Esophagus squamous epithelium (tissue), 5 donors: ENCODE measurements around the gene CNST. TPM values are rescaled to one million over a fixed set of nuclear protein-coding genes. Genes with fewer than 3 reads are reported as not detected.
"Not testable (repeated sequence)": the region's sequence is repeated elsewhere in the genome, so short reads cannot be mapped to it uniquely, and the experiment has no call there.

Experiments used
- DNase-seq: peaks from one replicate; lab custom pipeline; 2025; lab: John Stamatoyannopoulos, UW
- H3K27ac ChIP-seq, 4 donors: fragments of 200-600 bp; sonication (generic); one replicate each; pipeline ENCODE4 v1.5.1; 2016 to 2019; ENCODE audit warnings: mild to moderate bottlenecking in 1 of 4
- H3K27me3 ChIP-seq, 4 donors: fragments of 200-600 bp; sonication (generic); 1 replicate in 3 of 4; 2 replicates in 1 of 4; pipeline versions ENCODE4 v1.5.1 to v1.6.0; 2017 to 2021; ENCODE audit warnings: antibody characterized with exemption in 1 of 4
- H3K36me3 ChIP-seq, 3 donors: fragments of 200-600 bp; sonication (generic); one replicate each; pipeline ENCODE4 v1.5.1; 2016 to 2019
- H3K4me1 ChIP-seq, 3 donors: fragments of 200-600 bp; sonication (generic); one replicate each; pipeline ENCODE4 v1.5.1; 2017 to 2019
- H3K4me3 ChIP-seq, 4 donors: fragments of 200-600 bp; sonication (generic); 1 replicate in 3 of 4; 2 replicates in 1 of 4; pipeline ENCODE4 v1.5.1; 2016 to 2019; ENCODE audit warnings: mild to moderate bottlenecking in 2 of 4, moderate library complexity in 1 of 4
- H3K9me3 ChIP-seq, 3 donors: fragments of 200-600 bp; sonication (generic); one replicate each; pipeline ENCODE4 v1.5.1; 2016 to 2019
- POLR2A ChIP-seq, 4 donors: fragments of 450-650 bp; IDR thresholded peaks; one replicate each; pipeline ENCODE4 v1.6.1; 2017; ENCODE audit warnings: antibody characterized with exemption in 4 of 4, mild to moderate bottlenecking in 4 of 4, moderate library complexity in 3 of 4
- WGBS, 2 donors: methylation state at CpG; one replicate each; pipeline ENCODE4 v1.1.5; 2018; 5-methylcytosine and 5-hydroxymethylcytosine counted together
- intact Hi-C: fragments of 100-400 bp; cut with DNase I; formaldehyde crosslinking; loops from one replicate; pipeline ENCODE4 v1.15.0; 2022
- total RNA-seq, 4 donors: library from RNA; depleted of rRNA; stranded (reverse); fragments of >200 nt; gene quantifications; one replicate each; pipeline ENCODE4 v1.1.0, GENCODE V29; 2016
- TF ChIP-seq, protein P1 (sequence below), 6 experiments: fragments of 450-650 bp in 4 of 6; fragments of 200-600 bp in 2 of 6; sonication (generic) in 2 of 6; IDR thresholded peaks; one replicate each; pipeline ENCODE4 v1.5.1; 2016 to 2019; ENCODE audit warnings: antibody characterized with exemption in 6 of 6, mild to moderate bottlenecking in 4 of 6, moderate library complexity in 4 of 6
- donor health status: DM: yes; HTN: yes; CAD: no.

The CNST gene
- total RNA-seq, 4 donors from 2014 or later, result 7.5 to 31.5 (median 12.4) TPM

DNA sequence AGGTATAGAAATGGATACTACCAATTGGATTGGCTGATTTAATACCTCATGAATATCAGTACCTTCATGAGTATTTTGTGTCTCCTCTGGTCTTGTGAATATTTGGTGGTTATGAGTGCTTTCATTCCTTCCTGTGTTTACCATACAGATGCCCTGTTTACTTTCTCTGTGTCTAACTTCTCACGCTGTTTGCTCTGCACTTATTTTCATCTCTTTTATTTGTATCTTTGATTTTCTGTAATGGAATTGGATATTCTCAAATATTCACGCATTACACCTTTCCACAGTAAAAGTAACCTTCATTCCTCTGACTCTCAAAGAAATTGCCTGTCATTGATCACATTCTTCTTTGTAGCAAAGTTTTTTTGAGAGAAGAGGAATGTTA lies 16.8 kb downstream of the CNST start:
- WGBS, 2 donors, result 76 to 80% methylated on average over 2 of the region's 2 CpGs

DNA sequence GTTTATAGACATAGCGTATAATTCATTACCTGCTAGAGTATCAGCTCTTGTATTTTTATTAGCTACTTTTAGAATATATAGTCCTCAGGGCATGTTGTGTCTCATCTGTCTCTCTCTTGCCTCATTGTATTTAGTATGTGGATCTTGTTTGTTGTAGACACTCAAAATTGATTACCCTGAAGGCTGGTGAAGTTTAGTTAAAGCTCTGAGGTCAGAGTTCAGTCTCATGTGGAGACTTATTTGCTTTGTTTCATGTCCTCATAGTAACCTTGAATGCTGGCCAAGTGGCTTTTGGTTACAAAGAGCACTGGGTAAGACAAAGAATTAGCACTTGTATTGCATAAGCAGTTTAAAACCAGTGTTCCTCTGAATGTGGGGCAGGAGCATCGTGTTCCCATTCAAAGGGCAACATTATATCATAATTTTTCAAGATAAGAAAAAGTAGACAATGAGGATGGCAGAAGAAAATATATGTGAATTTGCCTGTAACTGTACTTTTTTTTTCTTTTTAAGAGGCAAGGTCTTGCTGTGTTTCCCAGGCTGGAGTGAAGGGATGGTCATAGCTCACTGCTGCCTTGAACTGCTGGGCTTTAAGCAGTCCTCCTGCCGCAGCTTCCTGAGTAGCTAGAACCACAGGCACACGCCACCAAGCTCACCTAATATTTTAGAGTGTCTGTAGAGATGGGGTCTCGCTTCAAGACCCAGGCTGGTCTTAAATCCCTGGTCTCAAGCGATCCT lies 17.4 kb downstream of the CNST start:
- Histone ChIP-seq H3K4me3 (no peak overlapping the region), H3K27ac (peak overlapping the region in 3 of 4 donors; percentile 77 to 82 (median 79)), H3K9me3 (no peaks in the 10 kb centered on the region), H3K36me3 (no peaks in the 10 kb centered on the region), H3K27me3 (no peaks in the 10 kb centered on the region), H3K4me1 (peaks cover 3 to 86% (median 40%) of the 10 kb centered on the region in 3 donors)
- no peak for DNase-seq
- no peak for TF ChIP-seq POLR2A (IDR thresholded peaks at IDR 0.05)
- TF ChIP-seq, protein P1, sequence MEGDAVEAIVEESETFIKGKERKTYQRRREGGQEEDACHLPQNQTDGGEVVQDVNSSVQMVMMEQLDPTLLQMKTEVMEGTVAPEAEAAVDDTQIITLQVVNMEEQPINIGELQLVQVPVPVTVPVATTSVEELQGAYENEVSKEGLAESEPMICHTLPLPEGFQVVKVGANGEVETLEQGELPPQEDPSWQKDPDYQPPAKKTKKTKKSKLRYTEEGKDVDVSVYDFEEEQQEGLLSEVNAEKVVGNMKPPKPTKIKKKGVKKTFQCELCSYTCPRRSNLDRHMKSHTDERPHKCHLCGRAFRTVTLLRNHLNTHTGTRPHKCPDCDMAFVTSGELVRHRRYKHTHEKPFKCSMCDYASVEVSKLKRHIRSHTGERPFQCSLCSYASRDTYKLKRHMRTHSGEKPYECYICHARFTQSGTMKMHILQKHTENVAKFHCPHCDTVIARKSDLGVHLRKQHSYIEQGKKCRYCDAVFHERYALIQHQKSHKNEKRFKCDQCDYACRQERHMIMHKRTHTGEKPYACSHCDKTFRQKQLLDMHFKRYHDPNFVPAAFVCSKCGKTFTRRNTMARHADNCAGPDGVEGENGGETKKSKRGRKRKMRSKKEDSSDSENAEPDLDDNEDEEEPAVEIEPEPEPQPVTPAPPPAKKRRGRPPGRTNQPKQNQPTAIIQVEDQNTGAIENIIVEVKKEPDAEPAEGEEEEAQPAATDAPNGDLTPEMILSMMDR (IDR thresholded peaks at IDR 0.05), result no peak
- intact Hi-C loops, result no loop called here
- WGBS, 2 donors, result 65 to 75% methylated on average over 6 of the region's 6 CpGs

More for the DNA sequence above, 16.8 kb downstream of the CNST start:
- TF ChIP-seq POLR2A (IDR thresholded peaks at IDR 0.05), result no peak
- TF ChIP-seq, protein P1 (IDR thresholded peaks at IDR 0.05), result no peak
- no peaks in the 10 kb centered on the region for H3K9me3 ChIP-seq
- no peaks in the 10 kb centered on the region for H3K36me3 ChIP-seq
- no peak for DNase-seq
- H3K4me1 ChIP-seq, result peaks cover 3 to 83% (median 40%) of the 10 kb centered on the region in 3 donors
- intact Hi-C loops, result no loop called here
- H3K27me3 ChIP-seq, result no peaks in the 10 kb centered on the region
- no peak overlapping the region for H3K4me3 ChIP-seq
- peak overlapping the region in 3 of 4 donors; percentile 77 to 82 (median 79) for H3K27ac ChIP-seq

DNA sequence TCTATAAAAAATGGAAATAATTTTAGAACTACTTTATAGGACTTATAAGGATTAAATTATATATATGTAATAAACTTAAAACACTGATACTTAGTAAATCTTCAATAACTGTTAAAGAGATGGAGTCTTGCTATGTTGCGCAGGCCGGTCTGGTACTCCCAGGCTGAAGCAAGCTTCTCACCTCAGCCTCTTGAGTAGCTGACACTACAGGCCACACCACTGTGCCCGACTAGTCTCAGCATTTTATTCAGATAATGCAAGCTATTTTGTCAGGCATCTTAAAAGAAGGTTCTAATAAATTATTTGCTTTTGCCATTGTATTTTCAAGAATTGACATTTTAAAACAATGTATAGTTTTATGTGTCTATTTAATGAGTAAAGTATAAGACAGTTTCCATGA lies 20.8 kb downstream of the CNST start:
- Histone ChIP-seq H3K27me3 (no peaks in the 10 kb centered on the region), H3K27ac (peak overlapping the region; percentile 44 to 81 (median 74)), H3K9me3 (no peaks in the 10 kb centered on the region), H3K36me3 (peaks cover 0 to 7% (median 0%) of the 10 kb centered on the region in 3 donors), H3K4me3 (no peak overlapping the region), H3K4me1 (peaks cover 3 to 67% (median 25%) of the 10 kb centered on the region in 3 donors)
- DNase-seq, result no peak
- 81 to 82% methylated on average over 3 of the region's 3 CpGs for WGBS, 2 donors
- TF ChIP-seq, protein P1 (IDR thresholded peaks at IDR 0.05), result no peak
- TF ChIP-seq POLR2A (IDR thresholded peaks at IDR 0.05), result no peak
- intact Hi-C loops, result no loop called here

DNA sequence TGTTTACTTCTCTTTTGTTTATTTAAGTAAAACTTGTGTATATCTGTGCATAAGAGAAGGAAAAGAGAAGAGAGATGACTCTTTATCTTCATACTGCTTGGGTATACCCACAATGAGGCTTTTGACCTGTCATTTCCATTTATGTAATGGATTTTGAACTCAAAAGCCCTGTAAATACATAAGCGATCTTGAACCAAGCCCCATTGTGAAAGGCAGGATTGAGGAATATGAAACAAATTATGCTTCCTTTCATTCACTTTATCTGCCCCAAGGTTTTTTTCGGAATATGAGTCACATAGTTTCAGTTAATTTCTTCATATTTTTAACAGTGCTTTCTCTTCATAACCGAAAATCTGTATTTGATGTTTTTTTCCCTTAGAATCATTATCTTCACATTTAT lies 21.4 kb downstream of the CNST start:
- peak overlapping the region; percentile 44 to 81 (median 74) for H3K27ac ChIP-seq
- no peaks in the 10 kb centered on the region for H3K27me3 ChIP-seq
- no peaks in the 10 kb centered on the region for H3K9me3 ChIP-seq
- peaks cover 0 to 12% (median 0%) of the 10 kb centered on the region in 3 donors for H3K36me3 ChIP-seq
- TF ChIP-seq, protein P1 (IDR thresholded peaks at IDR 0.05), result no peak
- no peak for TF ChIP-seq POLR2A (IDR thresholded peaks at IDR 0.05)
- H3K4me3 ChIP-seq, result peak overlapping the region in 1 of 4 donors; percentile 24
- peaks cover 3 to 61% (median 24%) of the 10 kb centered on the region in 3 donors for H3K4me1 ChIP-seq
- DNase-seq, result no peak
- whole genome bisulfite sequencing, 2 donors, result 7 to 14% methylated on average over 3 of the region's 3 CpGs
- intact Hi-C loops, result no loop called here

DNA sequence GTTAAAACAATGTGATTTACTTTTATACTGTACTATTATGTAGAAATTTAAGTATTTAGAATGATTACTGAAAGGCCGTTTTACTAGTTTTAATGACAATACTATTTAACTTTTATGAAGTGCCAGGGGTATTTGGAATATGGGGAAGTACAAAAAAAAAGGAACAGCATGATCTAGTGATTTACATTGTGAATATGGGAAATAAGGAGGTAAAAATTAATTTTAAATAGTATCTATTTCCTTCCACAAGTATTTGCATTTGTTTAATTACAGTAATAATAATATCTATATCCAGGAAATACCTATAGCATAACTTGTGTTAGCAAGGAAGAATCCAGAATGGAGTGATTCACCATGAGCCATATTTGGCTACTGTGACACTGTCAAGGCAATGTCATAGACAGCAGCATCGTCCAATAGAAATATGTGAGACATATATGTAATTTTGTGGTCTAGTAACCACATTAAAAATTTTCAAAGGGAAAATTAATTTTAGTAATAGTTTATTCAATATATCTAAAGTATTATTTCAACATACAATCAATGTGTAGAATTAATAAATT lies 22.0 kb downstream of the CNST start:
- peak overlapping the region in 3 of 4 donors; percentile 44 to 81 (median 75) for H3K27ac ChIP-seq
- no peaks in the 10 kb centered on the region for H3K27me3 ChIP-seq
- peaks cover 0 to 12% (median 0%) of the 10 kb centered on the region in 3 donors for H3K36me3 ChIP-seq
- WGBS, 2 donors, result 44 to 56% methylated on average over 2 of the region's 2 CpGs
- intact Hi-C loops, result no loop called here
- no peak for DNase-seq
- no peaks in the 10 kb centered on the region for H3K9me3 ChIP-seq
- H3K4me3 ChIP-seq, result no peak overlapping the region
- H3K4me1 ChIP-seq, result peaks cover 3 to 57% (median 23%) of the 10 kb centered on the region in 3 donors
- TF ChIP-seq, protein P1 (IDR thresholded peaks at IDR 0.05), result no peak

DNA sequence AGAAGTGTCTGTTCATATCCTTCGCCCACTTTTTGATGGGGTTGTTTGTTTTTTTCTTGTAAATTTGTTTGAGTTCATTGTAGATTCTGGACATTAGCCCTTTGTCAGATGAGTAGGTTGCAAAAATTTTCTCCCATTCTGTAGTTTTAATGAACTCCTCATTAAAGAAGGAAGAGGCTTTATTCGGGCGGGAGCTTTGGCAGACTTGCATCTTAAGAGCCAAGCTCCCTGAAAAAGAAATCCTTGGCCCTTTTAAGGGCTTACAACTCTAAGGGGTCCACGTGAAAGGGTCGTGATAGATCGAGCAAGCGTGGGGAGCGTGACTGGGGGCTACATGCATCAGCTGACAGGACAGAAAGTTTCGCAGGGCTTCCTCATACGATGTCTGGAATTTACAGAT lies 23.7 kb downstream of the CNST start:
- H3K27ac ChIP-seq, H3K9me3 ChIP-seq, H3K4me3 ChIP-seq, DNase-seq, intact Hi-C loops, H3K27me3 ChIP-seq: not testable (repeated sequence)
- H3K4me1 ChIP-seq, result peaks cover 0 to 51% (median 15%) of the 10 kb centered on the region in 3 donors
- WGBS, 2 donors, result 95 to 100% methylated on average over 2 to 10 of the region's 10 CpGs
- H3K36me3 ChIP-seq, result peaks cover 0 to 25% (median 0%) of the 10 kb centered on the region in 3 donors
